H1 (cell line): ENCODE data around the gene SH3GL1. TPM values are rescaled to one million over a fixed set of nuclear protein-coding genes. Genes with fewer than 3 reads are reported as not detected.

Experiments used
- BCL11A ChIP-seq, 2 experiments: IDR thresholded peaks; one replicate each; pipeline ENCODE4 v1.6.1; 2011; ENCODE audit warnings: low read depth in 2 of 2, low read length in 2 of 2, mild to moderate bottlenecking in 2 of 2
- HDAC6 ChIP-seq: IDR thresholded peaks from one replicate; pipeline ENCODE4 v1.7.1; 2012; ENCODE audit warnings: low read depth, mild to moderate bottlenecking, inconsistent platforms, low read length, moderate library complexity
- SRF ChIP-seq: IDR thresholded peaks from 2 replicates; pipeline ENCODE4 v1.6.1; 2011; ENCODE audit warnings: mild to moderate bottlenecking, low read depth, low read length, moderate library complexity
- polyA plus RNA-seq, 7 experiments: library from polyadenylated mRNA; depleted of rRNA in 3 of 7; stranded (reverse) in 5 of 7; unstranded in 2 of 7; fragments of >200 nt in 5 of 7; fragments of 200-250 nt in 2 of 7; gene quantifications; 1 replicate in 5 of 7; 2 replicates in 1 of 7; 4 replicates in 1 of 7; pipeline versions ENCODE4 v1.2.1 to v1.2.3, GENCODE V29; 2011 to 2013; ENCODE audit warnings: missing spikeins in 2 of 7, mixed read lengths in 2 of 7
- total RNA-seq: library from RNA; stranded (reverse); fragmentation: NEBNext Ultra II Directional; extraction: Animal tissue kit (Norgen Biotek cat#: 25700); gene quantifications from 2 replicates; pipeline ENCODE4 v1.2.1, GENCODE V29; 2021

The SH3GL1 gene
- total and polyA plus RNA-seq, 2 of the 8 experiments (the other 6 are each of a cell fraction or from before 2014, with no cell fraction given) = 81.5 to 102 TPM

GRCh38 chr19:4371247-4372164 is 28.8 kb downstream of the SH3GL1 start (continued):
- TF ChIP-seq HDAC6 = no peak
- no peak for TF ChIP-seq BCL11A (IDR thresholded peaks at IDR 0.05; ENCODE audit: low read depth in 2 of 2, low read length in 2 of 2)
- no peak for TF ChIP-seq SRF
- TF ChIP-seq, all 59 proteins: peak for 0
